A549 treated with Mapracorat at 1 μM for 4 hours (cell line): ENCODE data around the gene ZNF281. TPM values are rescaled to one million over a fixed set of nuclear protein-coding genes. Genes with fewer than 3 reads are reported as not detected.

Experiments
- total RNA-seq: library from RNA; stranded (reverse); fragments of 200-300 nt; extraction: Qiagen RNA extraction; gene quantifications from 5 replicates; pipeline ENCODE4 v1.2.3, GENCODE V29; 2022

ZNF281 gene
- total RNA-seq: 36.6 to 48.9 TPM (median 43.9 TPM) in 5 replicates

GRCh38 chr1:200409761-200410565 lies at the start of gene ZNF281:
Gene ZNF281, minus strand, starts transcription at chr1:200410036. Its CDS starts 331 bp downstream, at chr1:200409705.

Other genes with a start within 250 kb of the ZNF281 start
- 7.1 to 11.0 TPM (median 9.7 TPM) in 5 replicates for gene KIF14, start 210.7 kb upstream of the ZNF281 start, total RNA-seq